ENCODE measurements around the gene FTCD.

FTCD gene

DNA sequence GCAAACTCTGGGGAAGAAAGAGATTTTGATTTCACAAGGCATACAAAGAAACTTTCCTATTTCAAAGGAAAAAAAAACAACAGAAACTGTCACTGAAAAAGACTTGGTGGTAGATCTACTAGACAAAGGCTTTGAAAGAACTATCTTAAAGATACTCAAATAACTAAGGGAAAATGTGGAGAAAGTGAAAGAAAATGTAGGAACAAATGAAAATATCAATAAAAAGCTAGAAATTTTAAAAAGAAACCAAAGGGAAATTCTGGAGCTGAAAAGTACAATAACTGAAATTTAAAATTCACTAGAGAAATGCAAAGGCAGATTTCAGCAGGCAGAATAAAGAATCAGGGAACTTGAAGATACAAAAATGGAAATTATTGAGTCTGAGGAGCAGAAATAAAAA, 51.3 kb downstream of the FTCD start:
- no peak for DNase-seq

- DNase-seq = no peak
Observed at GRCh38 chr21:46100906-46101305, 54.5 kb downstream of the FTCD start.

DNA sequence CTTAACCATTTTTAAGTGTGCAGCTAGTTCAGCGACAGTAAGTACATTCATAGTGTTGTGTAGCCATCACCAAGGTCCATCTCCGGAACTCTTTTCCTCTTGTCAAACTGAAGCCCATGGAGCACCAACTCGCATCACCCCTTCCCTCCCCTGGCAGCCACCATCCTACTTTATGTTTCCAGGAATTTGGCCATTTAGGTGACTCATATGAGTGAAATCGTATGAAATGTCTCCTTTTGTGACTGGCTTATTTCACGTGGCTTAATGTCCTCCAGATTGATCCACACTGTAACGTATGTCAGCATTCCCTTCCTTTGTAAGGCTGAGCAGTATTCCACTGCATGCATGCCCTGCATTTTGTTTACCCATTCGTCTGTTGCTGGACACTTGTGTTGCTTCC, 55.0 kb downstream of the FTCD start:
- no peak for DNase-seq

DNA sequence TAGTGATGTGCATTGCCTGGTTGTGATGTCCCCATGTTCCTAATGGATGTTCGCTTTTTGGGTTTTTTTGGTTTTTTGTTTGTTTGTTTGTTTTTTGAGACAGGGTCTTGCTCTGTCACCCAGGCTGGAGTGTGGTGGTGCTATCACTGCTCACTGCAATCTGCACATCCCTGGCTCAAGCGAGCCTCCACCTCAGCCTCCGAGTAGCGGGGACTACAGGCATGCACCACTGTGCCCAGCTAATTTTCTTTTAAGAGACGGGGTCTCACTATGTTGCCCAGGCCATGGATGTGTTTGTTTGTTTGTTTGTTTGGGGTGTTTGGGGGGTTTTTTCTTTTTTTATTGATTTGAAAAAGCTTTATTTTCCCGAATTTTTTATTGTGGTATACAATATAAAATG, 55.4 kb downstream of the FTCD start:
- no peak for DNase-seq

DNA sequence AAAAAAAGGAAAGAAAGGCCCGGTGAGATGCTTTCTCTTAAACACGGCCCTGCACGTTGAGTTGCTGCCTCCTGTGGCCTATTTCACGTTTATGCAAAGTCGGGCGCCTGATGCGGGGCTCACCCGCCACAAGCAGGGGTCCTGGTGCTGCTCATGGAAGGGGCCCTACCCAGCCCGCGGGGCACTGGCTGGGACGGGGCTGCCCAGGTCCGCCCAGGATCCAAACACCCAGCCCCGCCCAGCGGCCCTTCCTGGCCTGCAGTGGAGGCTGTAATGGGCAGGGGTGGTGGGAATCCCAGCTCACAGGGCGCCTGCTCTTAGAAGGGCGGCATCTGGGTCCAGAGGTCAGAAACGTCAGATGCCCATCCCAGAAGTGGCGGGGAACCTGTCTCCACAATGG, 55.9 kb downstream of the FTCD start:
- peak; percentile 58 for DNase-seq

DNA sequence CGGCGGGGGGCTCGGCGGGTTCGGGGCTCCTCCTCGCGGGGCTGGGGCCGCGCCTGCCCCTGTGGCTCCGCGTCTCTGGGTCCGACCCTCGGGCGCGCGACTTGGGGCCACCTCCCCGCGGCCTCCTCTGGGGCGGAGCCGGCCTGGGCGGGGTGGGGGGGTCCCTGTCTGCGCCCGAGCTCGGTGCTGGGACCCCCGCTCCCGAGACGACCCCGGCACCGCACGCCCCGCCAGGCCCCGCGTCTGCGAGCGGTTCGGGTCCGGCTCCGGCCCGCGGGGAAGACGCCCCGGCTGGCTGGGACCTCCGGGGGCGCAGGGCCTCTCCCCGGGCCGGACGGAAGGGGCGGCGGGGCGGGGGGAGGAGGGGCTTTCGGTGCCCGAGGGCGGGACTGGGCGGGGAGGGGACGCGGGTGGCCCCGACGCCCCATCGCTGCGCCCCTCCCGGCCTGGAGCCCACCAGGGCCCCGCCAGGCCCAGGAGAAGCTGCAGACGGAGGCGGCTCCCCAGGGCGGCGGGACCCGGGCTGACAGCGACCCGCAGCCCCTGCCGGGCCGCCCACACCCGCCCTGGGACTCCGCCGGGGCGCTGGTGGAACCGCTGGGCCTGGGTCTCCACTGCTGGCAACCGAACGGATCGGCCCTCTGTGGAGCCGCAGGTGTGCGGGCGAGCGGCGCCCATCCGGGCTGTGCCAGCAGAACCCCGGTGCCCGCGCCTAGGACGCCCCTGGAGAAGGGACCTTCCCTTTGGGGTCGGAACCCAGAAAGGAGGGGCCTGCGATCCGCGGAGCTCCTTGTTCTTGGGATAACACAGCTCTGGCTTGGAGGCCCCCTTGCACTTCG, 56.9 kb downstream of the FTCD start:
- DNase-seq = peak; percentile 67

GRCh38 chr21:46097336-46098293, 57.8 kb downstream of the FTCD start, which contains the start of gene COL6A2:
COL6A2 (plus strand) TSS chr21:46098112.
- DNase-seq = peak; percentile 83

DNA sequence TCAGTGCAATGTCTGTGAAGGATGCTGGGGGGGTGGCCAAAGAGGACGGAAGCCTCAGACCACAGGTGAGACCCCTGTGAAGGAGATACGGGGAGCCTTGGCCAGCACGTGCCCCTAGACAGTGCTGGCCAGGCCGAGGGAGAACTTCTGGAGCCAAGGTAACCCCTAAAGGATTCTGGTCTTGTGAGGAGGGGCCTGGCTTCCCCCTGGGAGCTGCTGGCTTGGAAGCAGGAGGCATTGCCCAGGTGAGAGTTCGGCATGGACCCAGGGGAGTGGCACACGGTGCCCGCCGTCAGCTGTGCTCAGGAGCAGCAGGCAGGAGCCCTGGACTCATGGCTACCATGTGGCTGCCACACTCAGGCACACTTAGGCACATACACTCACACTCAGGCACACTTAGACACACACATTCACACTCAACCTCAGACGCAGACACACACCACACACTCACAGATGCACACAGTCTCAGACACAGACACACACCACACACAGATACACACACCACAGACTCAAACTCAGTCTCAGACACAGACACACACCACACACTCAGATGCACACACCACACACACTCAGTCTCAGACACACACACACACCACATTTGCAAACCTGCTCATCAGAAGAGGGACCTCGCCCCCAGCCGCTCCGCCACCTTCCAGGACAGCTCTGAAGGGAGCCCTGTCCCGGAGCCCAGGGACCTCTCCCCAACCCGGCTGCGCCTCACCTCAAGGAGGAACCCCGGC, 58.6 kb downstream of the FTCD start:
- DNase-seq = peak; percentile 56

DNA sequence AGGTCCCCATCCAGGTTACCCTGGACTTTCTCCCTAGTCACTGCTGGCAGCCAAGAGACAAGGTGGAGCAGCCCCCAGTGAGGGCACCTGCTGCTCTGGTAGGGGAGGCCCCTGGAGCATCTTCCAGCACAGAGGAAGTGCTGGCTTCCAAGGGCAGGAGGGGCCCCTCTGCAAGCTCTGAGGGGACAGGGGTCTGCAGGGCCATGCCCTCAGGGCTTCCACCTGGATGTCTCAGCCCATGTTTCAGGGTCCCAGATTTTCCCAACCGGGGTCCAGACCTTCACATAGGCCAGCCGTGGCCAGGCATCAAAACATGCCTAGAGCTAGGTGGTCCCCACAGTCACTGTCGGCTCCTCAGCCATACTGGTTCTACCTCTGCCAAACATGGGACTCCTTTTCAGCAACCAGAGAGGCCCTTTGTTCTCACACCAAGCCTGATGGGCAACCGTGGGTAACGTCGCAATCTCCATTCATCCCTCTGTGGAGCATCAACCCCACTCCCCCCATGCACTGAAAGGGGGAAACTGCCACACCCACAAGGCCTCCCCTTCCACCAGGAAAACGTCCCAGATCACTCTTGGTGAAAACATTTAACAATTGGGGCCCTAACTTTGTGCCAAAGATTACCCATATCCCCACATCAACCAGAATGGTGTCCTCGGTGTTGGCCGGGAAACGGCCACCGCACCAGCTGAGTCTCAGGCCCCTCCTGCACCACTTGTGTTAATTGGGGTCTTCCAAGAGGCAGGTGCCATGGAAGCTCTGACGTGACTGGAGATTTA, 59.4 kb downstream of the FTCD start:
- DNase-seq = peak; percentile 53

GRCh38 chr21:46095083-46095719, 60.2 kb downstream of the FTCD start:
- peak; percentile 42 for DNase-seq

DNA sequence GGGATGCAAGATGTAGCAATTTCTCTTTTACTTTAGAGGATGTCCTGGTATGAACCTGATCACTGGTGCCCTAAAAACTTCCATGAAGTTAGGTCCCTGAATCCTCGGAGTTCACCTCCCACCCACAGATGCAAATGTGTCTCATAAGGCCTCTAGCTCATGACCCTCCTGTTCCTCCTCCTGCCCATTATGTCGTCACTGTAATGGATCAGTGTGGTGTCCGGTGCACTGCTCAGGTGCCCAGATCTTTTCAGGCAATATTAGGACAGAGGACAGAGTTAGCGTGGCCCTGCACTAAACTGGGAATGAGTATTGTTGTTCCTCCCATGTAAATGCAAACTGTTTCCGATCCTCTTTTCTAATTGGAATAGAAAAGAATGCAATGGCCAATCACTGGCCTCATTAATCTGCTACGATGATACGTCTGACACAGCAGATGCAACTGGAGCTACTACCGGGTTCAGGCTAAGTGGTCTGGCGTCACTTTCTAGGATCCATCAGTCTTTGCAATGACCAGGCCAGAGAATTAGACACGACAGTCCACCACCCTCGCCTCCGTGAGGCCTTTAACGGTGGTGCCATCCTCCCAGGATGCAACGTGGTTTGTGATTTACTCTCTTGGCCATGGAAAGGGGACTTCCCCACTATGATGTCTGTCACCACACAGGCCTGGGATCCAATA, 60.8 kb downstream of the FTCD start:
- no peak for DNase-seq

- DNase-seq = peak; percentile 59
Observed at GRCh38 chr21:46093668-46094400, 61.5 kb downstream of the FTCD start.

- DNase-seq = peak; percentile 40
Observed at GRCh38 chr21:46092811-46093667, 62.3 kb downstream of the FTCD start.

- peak; percentile 42 for DNase-seq
Observed at GRCh38 chr21:46092026-46092764, 63.2 kb downstream of the FTCD start.

- DNase-seq = no peak
Observed at GRCh38 chr21:46091631-46092025, 63.8 kb downstream of the FTCD start.

- no peak for DNase-seq
Observed at GRCh38 chr21:46091118-46091517, 64.3 kb downstream of the FTCD start.

GRCh38 chr21:46089285-46089684, 66.1 kb downstream of the FTCD start:
- DNase-seq = no peak

DNA sequence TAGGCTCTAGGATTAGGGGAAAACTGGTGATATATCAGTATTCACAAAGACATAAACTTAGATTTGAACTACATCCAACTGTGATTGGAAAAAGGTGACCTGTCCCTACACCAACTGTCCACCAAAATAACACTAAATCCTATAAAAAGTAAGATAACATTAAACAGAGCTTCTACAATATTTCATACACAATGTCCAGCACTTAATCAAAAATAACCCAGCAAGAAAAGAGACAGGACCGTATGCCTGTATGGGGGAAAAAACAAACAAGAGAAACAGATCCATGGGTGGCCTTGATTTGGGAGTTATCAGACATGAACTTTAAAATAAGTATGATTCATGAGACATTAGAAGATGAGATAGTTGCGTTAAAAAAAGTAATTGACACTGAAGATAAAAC, 67.2 kb downstream of the FTCD start:
- DNase-seq = no peak

DNA sequence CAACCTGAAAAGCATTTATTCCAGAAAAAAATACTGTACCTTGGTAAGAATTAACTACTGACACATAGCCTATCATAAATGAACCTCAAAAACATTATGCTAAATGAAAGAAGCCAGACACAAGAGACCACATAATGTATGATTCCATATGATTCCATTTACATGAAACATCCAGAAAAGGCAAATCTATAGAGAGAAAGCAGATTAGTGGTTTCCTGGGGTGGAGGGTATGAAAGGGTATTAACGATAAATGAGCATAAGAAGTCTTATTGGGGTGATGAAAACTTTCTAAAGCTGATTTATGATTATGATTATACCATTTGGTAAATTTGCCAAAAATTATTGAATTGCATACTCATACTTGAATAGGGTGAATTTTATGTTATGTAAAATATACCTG, 67.7 kb downstream of the FTCD start:
- DNase-seq = no peak

Data from activated CD8-positive, alpha-beta memory T cell treated with anti-CD3 and anti-CD28 coated beads for 24 hours (primary cell).